Endodermal cell (in vitro differentiated cells): ENCODE measurements around the gene PHC2. TPM values are rescaled to one million over a fixed set of nuclear protein-coding genes. Genes with fewer than 3 reads are reported as not detected.

Experiments used
- DNase-seq: peaks from one replicate; pipeline ENCODE4 v3.0.0-alpha.2; 2017
- H3K27ac ChIP-seq: 2 replicates; pipeline ENCODE4 v1.5.1; 2013; ENCODE audit warnings: mild to moderate bottlenecking, low read depth, low read length, moderate library complexity
- H3K27me3 ChIP-seq: 2 replicates; pipeline ENCODE4 v1.6.1; 2013; ENCODE audit warnings: mild to moderate bottlenecking, low read length, moderate library complexity; ENCODE audit not compliant: insufficient read depth, control insufficient read depth, poor library complexity, severe bottlenecking
- H3K36me3 ChIP-seq: 2 replicates; pipeline ENCODE4 v1.7.0; 2013; ENCODE audit warnings: mild to moderate bottlenecking, low read length, moderate library complexity; ENCODE audit not compliant: control insufficient read depth, insufficient read depth
- H3K4me1 ChIP-seq: one replicate; pipeline ENCODE4 v1.7.0; 2013; ENCODE audit warnings: low read length; ENCODE audit not compliant: control insufficient read depth, insufficient read depth
- H3K4me3 ChIP-seq: 2 replicates; pipeline ENCODE4 v1.5.1; 2013; ENCODE audit warnings: mild to moderate bottlenecking, low read length, moderate library complexity
- H3K9ac ChIP-seq: 2 replicates; pipeline ENCODE4 v1.6.1; 2013; ENCODE audit warnings: mild to moderate bottlenecking, low read length, moderate library complexity; ENCODE audit not compliant: poor library complexity, severe bottlenecking; ENCODE audit errors: extremely low read depth
- H3K9me3 ChIP-seq: 2 replicates; pipeline ENCODE4 v1.6.1; 2013; ENCODE audit warnings: mild to moderate bottlenecking, low read length, moderate library complexity; ENCODE audit not compliant: control insufficient read depth
- H3K27ac Mint-ChIP-seq: 2 replicates; pipeline ENCODE4 v1.8.0; 2020; ENCODE audit warnings: mixed read lengths
- H3K27me3 Mint-ChIP-seq: 2 replicates; pipeline ENCODE4 v1.8.0; 2021; ENCODE audit warnings: mild to moderate bottlenecking, mixed read lengths; ENCODE audit not compliant: insufficient read depth
- H3K36me3 Mint-ChIP-seq: 2 replicates; pipeline ENCODE4 v1.8.0; 2020; ENCODE audit warnings: low read depth, mixed read lengths
- H3K4me1 Mint-ChIP-seq: 2 replicates; pipeline ENCODE4 v1.8.0; 2020; ENCODE audit warnings: mixed read lengths
- H3K4me3 Mint-ChIP-seq: 2 replicates; pipeline ENCODE4 v1.8.0; 2020; ENCODE audit warnings: mild to moderate bottlenecking, moderate library complexity, mixed read lengths
- H3K9me3 Mint-ChIP-seq: 2 replicates; pipeline ENCODE4 v1.8.0; 2020; ENCODE audit warnings: mild to moderate bottlenecking, mixed read lengths
- WGBS, 2 experiments: methylation state at CpG; one replicate each; pipeline versions ENCODE4 v1.1.5 to v1.1.7; 2013; ENCODE audit warnings: missing lambda C conversion rate in 2 of 2, mixed read lengths in 1 of 2; ENCODE audit not compliant: insufficient coverage in 1 of 2, insufficient read length in 1 of 2; 5-methylcytosine and 5-hydroxymethylcytosine counted together
- total RNA-seq, 2 donors: library from RNA; stranded (reverse); fragmentation: NEBNext Ultra II Directional in 1 of 2; extraction: Animal tissue kit (Norgen Biotek cat#: 25700) in 1 of 2; gene quantifications; 2 replicates in 1 of 2; 3 replicates in 1 of 2; pipeline ENCODE4 v1.2.1, GENCODE V29; 2021
- TF ChIP-seq, protein P1 (sequence below): fragments of 200-600 bp; sonication (generic); conservative IDR thresholded peaks from 2 replicates; pipeline ENCODE4 v1.5.0; 2021; ENCODE audit warnings: antibody characterized with exemption, mild to moderate bottlenecking

PHC2 gene
- total RNA-seq, 2 donors from 2014 or later: 32.1 to 43.9 TPM

DNA sequence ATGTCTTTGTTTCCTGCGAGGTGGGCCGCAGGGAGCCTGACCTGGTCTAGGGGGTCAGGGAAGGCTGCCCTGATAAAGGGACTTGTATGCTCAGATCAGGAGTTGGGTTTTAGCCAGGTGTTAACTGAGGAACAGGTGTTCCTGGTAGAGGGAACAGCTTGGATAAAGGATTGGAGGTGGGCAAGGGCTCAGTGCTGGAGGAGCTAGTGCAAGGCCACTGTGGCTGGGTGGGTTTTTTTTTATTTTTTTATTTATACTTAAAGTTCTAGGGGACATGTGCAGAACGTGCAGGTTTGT lies 141.1 kb downstream of the PHC2 start:
- no peak overlapping the region for H3K4me3 Mint-ChIP-seq
- 92 to 94% methylated on average over 2 to 3 of the region's 3 CpGs for WGBS, 2 experiments
- Histone ChIP-seq H3K4me1 (no peaks in the 10 kb centered on the region), H3K4me3 (no peak overlapping the region), H3K9ac (no peak overlapping the region), H3K36me3 (peaks cover 42% of the 10 kb centered on the region), H3K27me3 (no peaks in the 10 kb centered on the region), H3K27ac (no peak overlapping the region), H3K9me3 (no peaks in the 10 kb centered on the region)
- no peak for DNase-seq
- peaks cover 7% of the 10 kb centered on the region for H3K9me3 Mint-ChIP-seq
- peaks cover 41% of the 10 kb centered on the region for H3K36me3 Mint-ChIP-seq
- H3K27ac Mint-ChIP-seq: no peak overlapping the region
- TF ChIP-seq, protein P1, sequence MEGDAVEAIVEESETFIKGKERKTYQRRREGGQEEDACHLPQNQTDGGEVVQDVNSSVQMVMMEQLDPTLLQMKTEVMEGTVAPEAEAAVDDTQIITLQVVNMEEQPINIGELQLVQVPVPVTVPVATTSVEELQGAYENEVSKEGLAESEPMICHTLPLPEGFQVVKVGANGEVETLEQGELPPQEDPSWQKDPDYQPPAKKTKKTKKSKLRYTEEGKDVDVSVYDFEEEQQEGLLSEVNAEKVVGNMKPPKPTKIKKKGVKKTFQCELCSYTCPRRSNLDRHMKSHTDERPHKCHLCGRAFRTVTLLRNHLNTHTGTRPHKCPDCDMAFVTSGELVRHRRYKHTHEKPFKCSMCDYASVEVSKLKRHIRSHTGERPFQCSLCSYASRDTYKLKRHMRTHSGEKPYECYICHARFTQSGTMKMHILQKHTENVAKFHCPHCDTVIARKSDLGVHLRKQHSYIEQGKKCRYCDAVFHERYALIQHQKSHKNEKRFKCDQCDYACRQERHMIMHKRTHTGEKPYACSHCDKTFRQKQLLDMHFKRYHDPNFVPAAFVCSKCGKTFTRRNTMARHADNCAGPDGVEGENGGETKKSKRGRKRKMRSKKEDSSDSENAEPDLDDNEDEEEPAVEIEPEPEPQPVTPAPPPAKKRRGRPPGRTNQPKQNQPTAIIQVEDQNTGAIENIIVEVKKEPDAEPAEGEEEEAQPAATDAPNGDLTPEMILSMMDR: no peak
- H3K27me3 Mint-ChIP-seq: no peaks in the 10 kb centered on the region
- H3K4me1 Mint-ChIP-seq: peaks cover 9% of the 10 kb centered on the region

DNA sequence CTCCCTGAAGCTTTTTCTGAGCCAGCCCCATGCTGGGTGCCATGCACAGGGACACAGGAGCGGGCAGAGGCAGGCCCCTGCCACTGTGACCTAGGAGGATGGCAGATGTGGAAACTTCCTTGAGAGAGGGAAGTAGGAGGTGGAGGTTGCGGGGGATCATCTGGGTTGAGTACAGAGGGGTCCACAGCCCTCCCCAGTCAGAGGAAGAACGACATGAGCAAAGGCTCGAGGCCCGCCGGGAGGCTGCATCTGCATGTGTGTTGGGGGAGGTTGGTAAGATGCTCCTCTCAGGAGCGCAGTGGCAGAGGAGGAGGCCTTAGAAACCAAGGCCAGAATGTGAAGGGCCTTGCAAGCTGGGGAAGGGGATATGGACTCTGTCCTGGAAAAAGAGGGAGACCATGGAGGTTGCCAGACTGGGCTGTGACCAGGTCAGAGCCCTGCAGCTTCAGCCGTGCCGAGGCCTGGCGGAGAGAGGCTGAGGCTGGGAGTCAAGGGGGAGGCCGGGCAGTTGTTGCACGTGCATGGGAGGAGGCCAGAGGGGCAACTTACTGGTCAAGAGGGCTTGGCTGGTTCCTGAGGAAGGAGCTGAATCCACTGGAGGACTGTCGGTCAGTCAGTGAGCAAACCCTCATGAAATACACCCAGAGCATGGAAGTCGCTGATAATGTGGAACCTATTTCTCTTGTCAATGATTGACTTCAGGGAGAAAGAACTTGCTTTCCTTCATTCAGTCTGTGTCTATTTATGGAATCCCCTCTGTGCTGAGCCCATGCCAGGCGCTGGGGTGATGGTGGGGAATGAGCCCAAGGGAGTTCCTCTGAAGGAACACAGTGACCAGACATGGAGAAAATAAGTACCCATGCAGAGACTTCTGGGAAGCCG lies 141.7 kb downstream of the PHC2 start:
- no peak overlapping the region for H3K9ac ChIP-seq
- H3K9me3 Mint-ChIP-seq: peaks cover 7% of the 10 kb centered on the region
- H3K4me3 ChIP-seq: no peak overlapping the region
- peaks cover 45% of the 10 kb centered on the region for H3K36me3 ChIP-seq
- H3K4me1 Mint-ChIP-seq: peaks cover 9% of the 10 kb centered on the region
- H3K4me1 ChIP-seq: no peaks in the 10 kb centered on the region
- 93 to 100% methylated on average over 5 to 16 of the region's 16 CpGs for WGBS, 2 experiments
- no peak overlapping the region for H3K4me3 Mint-ChIP-seq
- H3K36me3 Mint-ChIP-seq: peaks cover 44% of the 10 kb centered on the region
- no peak for DNase-seq
- H3K27ac ChIP-seq: no peak overlapping the region
- TF ChIP-seq, protein P1: no peak
- no peaks in the 10 kb centered on the region for H3K9me3 ChIP-seq
- no peak overlapping the region for H3K27ac Mint-ChIP-seq
- no peaks in the 10 kb centered on the region for H3K27me3 Mint-ChIP-seq
- no peaks in the 10 kb centered on the region for H3K27me3 ChIP-seq

- Mint-ChIP-seq H3K9me3 (peaks cover 7% of the 10 kb centered on the region), H3K27ac (no peak overlapping the region), H3K27me3 (no peaks in the 10 kb centered on the region), H3K36me3 (peaks cover 49% of the 10 kb centered on the region), H3K4me1 (peaks cover 9% of the 10 kb centered on the region), H3K4me3 (no peak overlapping the region)
- Histone ChIP-seq H3K4me1 (no peaks in the 10 kb centered on the region), H3K9ac (no peak overlapping the region), H3K9me3 (no peaks in the 10 kb centered on the region), H3K27ac (no peak overlapping the region), H3K4me3 (no peak overlapping the region), H3K36me3 (peaks cover 42% of the 10 kb centered on the region), H3K27me3 (no peaks in the 10 kb centered on the region)
- TF ChIP-seq, protein P1: no peak
- 82 to 94% methylated on average over 1 of the region's 2 CpGs for WGBS, 2 experiments
- no peak for DNase-seq
Measured at GRCh38 chr1:33287317-33287716, 143.6 kb downstream of the PHC2 start.
